ENCODE data around the gene DMBX1.

The DMBX1 gene

GRCh38 chr1:46503421-46503820 is 13.8 kb downstream of the DMBX1 start:
- DNase-seq (ENCODE audit: low read depth in 2 of 2) = no peak

GRCh38 chr1:46506470-46507219 is 17.0 kb downstream of the DMBX1 start:
- no peak for DNase-seq (ENCODE audit: low read depth in 2 of 2)

- no peak for DNase-seq (ENCODE audit: low read depth in 2 of 2)
Observed at GRCh38 chr1:46508757-46509156, 19.1 kb downstream of the DMBX1 start.

GRCh38 chr1:46510341-46510997 is 20.8 kb downstream of the DMBX1 start:
- DNase-seq (ENCODE audit: low read depth in 2 of 2) = no peak

GRCh38 chr1:46510998-46511365 is 21.3 kb downstream of the DMBX1 start:
- no peak for DNase-seq (ENCODE audit: low read depth in 2 of 2)

GRCh38 chr1:46512135-46512791 is 22.6 kb downstream of the DMBX1 start:
- DNase-seq (ENCODE audit: low read depth in 2 of 2) = no peak

- no peak for DNase-seq (ENCODE audit: low read depth in 2 of 2)
Observed at GRCh38 chr1:46512792-46513190, 23.2 kb downstream of the DMBX1 start.

GRCh38 chr1:46513536-46513935 is 23.9 kb downstream of the DMBX1 start:
- no peak for DNase-seq (ENCODE audit: low read depth in 2 of 2)

- DNase-seq (ENCODE audit: low read depth in 2 of 2) = no peak
Observed at GRCh38 chr1:46515576-46515975, 25.9 kb downstream of the DMBX1 start.

- no peak for DNase-seq (ENCODE audit: low read depth in 2 of 2)
Observed at GRCh38 chr1:46516200-46516950, 26.7 kb downstream of the DMBX1 start.

GRCh38 chr1:46517010-46517600 is 27.5 kb downstream of the DMBX1 start:
- no peak for DNase-seq (ENCODE audit: low read depth in 2 of 2)

- DNase-seq (ENCODE audit: low read depth in 2 of 2) = no peak
Observed at GRCh38 chr1:46517932-46518498, 28.4 kb downstream of the DMBX1 start.

- DNase-seq (ENCODE audit: low read depth in 2 of 2) = no peak
Observed at GRCh38 chr1:46519209-46519608, 29.6 kb downstream of the DMBX1 start.

- no peak for DNase-seq (ENCODE audit: low read depth in 2 of 2)
Observed at GRCh38 chr1:46520063-46520911, 30.7 kb downstream of the DMBX1 start.

GRCh38 chr1:46521414-46521813 is 31.8 kb downstream of the DMBX1 start:
- no peak for DNase-seq (ENCODE audit: low read depth in 2 of 2)

- no peak for DNase-seq (ENCODE audit: low read depth in 2 of 2)
Observed at GRCh38 chr1:46522184-46522968, 32.7 kb downstream of the DMBX1 start.

- DNase-seq (ENCODE audit: low read depth in 2 of 2) = no peak
Observed at GRCh38 chr1:46522969-46523320, 33.3 kb downstream of the DMBX1 start.

- no peak for DNase-seq (ENCODE audit: low read depth in 2 of 2)
Observed at GRCh38 chr1:46523496-46524353, 34.1 kb downstream of the DMBX1 start.

- DNase-seq (ENCODE audit: low read depth in 2 of 2) = no peak
Observed at GRCh38 chr1:46524843-46525242, 35.2 kb downstream of the DMBX1 start.
